OCI-LY1 (cell line): ENCODE measurements around the gene CACNG1.

ENCODE experiments used
- H2AFZ ChIP-seq: fragments of 200-600 bp; sonication (generic), shearing (Covaris generic); 2 replicates; pipeline ENCODE4 v1.6.0; 2014; ENCODE audit warnings: antibody characterized with exemption, mild to moderate bottlenecking, low read length
- H3F3A ChIP-seq: fragments of 200-600 bp; sonication (generic), shearing (Covaris generic); 2 replicates; pipeline ENCODE4 v1.6.0; 2014; ENCODE audit warnings: mild to moderate bottlenecking, antibody characterized with exemption, low read length, moderate library complexity; ENCODE audit not compliant: insufficient read depth
- H3K27ac ChIP-seq: fragments of 200-600 bp; sonication (generic); 2 replicates; pipeline ENCODE4 v1.5.1; 2014; ENCODE audit warnings: low read length, mixed run types, mild to moderate bottlenecking, low read depth; ENCODE audit not compliant: poor library complexity, severe bottlenecking
- H3K27me3 ChIP-seq: fragments of 200-600 bp; sonication (generic); 2 replicates; pipeline ENCODE4 v1.6.0; 2014; ENCODE audit warnings: antibody characterized with exemption, mild to moderate bottlenecking, low read length, moderate library complexity; ENCODE audit not compliant: insufficient read depth
- H3K36me3 ChIP-seq: fragments of 200-600 bp; sonication (generic); 2 replicates; pipeline ENCODE4 v1.6.1; 2014; ENCODE audit warnings: mild to moderate bottlenecking, antibody characterized with exemption, low read length, moderate library complexity, mixed read lengths; ENCODE audit not compliant: insufficient read depth
- H3K4me1 ChIP-seq: fragments of 200-600 bp; sonication (generic); 2 replicates; pipeline ENCODE4 v1.5.1; 2014; ENCODE audit warnings: mild to moderate bottlenecking, low read length, moderate library complexity; ENCODE audit not compliant: insufficient read depth, severe bottlenecking
- H3K4me2 ChIP-seq: fragments of 200-600 bp; sonication (generic), shearing (Covaris generic); 2 replicates; pipeline ENCODE4 v1.6.1; 2014; ENCODE audit warnings: low read length
- H3K4me3 ChIP-seq: fragments of 200-600 bp; sonication (generic); 2 replicates; pipeline ENCODE4 v1.5.1; 2014; ENCODE audit warnings: low read length, low read depth, mild to moderate bottlenecking, mixed read lengths; ENCODE audit not compliant: poor library complexity, severe bottlenecking
- H3K79me2 ChIP-seq: fragments of 200-600 bp; shearing (Covaris generic); 2 replicates; pipeline ENCODE4 v1.6.1; 2016; ENCODE audit warnings: mixed run types, low read length, mixed read lengths; ENCODE audit not compliant: insufficient read depth
- H3K9ac ChIP-seq: fragments of 200-600 bp; sonication (generic), shearing (Covaris generic); 2 replicates; pipeline ENCODE4 v1.6.1; 2014; ENCODE audit warnings: mild to moderate bottlenecking, low read length, mixed read lengths
- H3K9me2 ChIP-seq: fragments of 200-600 bp; sonication (generic), shearing (Covaris generic); 2 replicates; pipeline ENCODE4 v1.6.1; 2014; ENCODE audit warnings: low read depth, mild to moderate bottlenecking, low read length, mixed read lengths
- H3K9me3 ChIP-seq: fragments of 200-600 bp; shearing (Covaris generic); 2 replicates; pipeline ENCODE4 v1.6.1; 2014; ENCODE audit warnings: low read length, mixed read lengths
- H4K20me1 ChIP-seq: fragments of 200-600 bp; sonication (generic), shearing (Covaris generic); 2 replicates; pipeline ENCODE4 v1.6.0; 2016; ENCODE audit warnings: mild to moderate bottlenecking, low read length; ENCODE audit not compliant: insufficient read depth
- CTCF ChIP-seq: fragments of 200-600 bp; sonication (generic), shearing (Covaris generic); IDR thresholded peaks from 2 replicates; pipeline ENCODE4 v1.5.1; 2017; ENCODE audit warnings: mild to moderate bottlenecking, antibody characterized with exemption, low read length, moderate library complexity, mixed read lengths
- EZH2 ChIP-seq: fragments of 200-600 bp; sonication (generic), shearing (Covaris generic); IDR thresholded peaks from 2 replicates; pipeline ENCODE4 v1.8.0; 2017; ENCODE audit warnings: borderline replicate concordance, mixed run types, mild to moderate bottlenecking, antibody characterized with exemption, low read length, moderate library complexity, mixed read lengths

CACNG1 gene

DNA sequence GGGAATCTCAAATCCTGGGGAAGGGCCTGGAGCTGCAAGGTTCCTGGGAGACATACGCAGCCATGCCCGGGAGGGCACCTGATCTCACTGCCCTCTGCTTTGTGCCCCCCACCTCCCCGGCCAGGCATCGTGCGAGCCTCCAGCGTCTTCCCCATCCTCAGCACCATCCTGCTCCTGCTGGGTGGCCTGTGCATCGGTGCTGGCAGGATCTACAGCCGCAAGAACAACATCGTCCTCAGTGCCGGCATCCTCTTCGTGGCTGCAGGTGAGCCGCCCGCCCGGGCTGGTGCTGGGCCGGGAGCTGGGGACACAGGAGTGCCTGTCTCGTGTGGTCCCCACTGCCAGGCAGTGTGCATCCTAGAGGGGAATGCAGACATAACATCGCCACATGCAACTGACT, 19.6 kb upstream of the CACNG1 start:
- TF ChIP-seq CTCF = no peak
- TF ChIP-seq EZH2 = no peak
- Histone ChIP-seq H4K20me1 (no peaks in the 10 kb centered on the region), H3K27ac (no peak overlapping the region), H3K4me1 (no peaks in the 10 kb centered on the region), H3F3A (no peaks in the 10 kb centered on the region), H3K9ac (no peak overlapping the region), H3K4me3 (no peak overlapping the region), H3K36me3 (no peaks in the 10 kb centered on the region), H3K27me3 (no peaks in the 10 kb centered on the region), H3K9me3 (no peaks in the 10 kb centered on the region), H3K79me2 (no peaks in the 10 kb centered on the region), H3K4me2 (no peak overlapping the region), H3K9me2 (no peaks in the 10 kb centered on the region), H2AFZ (no peak overlapping the region)

DNA sequence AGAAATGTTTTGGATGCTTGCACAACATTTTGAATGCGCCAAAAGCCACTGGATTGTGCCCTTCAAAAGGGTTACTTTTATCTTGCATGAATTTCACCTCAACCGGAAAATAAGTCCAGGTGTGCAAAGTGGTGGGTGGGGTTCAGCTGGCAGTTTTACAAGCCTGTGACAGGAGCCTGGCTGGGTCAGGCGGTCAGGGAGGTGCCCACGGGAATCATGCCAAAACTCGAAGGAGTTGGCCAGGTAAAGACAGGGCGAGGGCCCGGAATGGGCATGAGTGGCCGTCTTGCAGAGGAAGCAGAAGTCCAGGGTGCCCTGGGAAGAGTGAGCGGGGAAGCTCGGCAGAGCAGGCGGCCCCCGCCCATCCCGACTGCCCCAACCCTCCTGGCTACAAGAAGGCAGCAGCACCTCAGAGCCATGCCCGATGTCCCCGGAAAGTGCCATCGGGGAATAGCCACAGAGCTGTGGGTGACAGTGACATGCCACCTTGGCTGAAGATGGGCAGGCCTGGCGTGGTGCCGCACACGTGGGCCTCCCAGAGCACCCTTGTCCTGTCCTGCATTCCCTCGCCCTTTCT, 19.1 kb upstream of the CACNG1 start:
- H3K27ac ChIP-seq = no peak overlapping the region
- TF ChIP-seq CTCF = no peak
- TF ChIP-seq EZH2 = no peak

GRCh38 chr17:67026341-67026740, 18.0 kb upstream of the CACNG1 start:
- TF ChIP-seq EZH2 = no peak
- no peak for TF ChIP-seq CTCF
- no peak overlapping the region for H2AFZ ChIP-seq
- no peak overlapping the region for H3K4me3 ChIP-seq
- no peaks in the 10 kb centered on the region for H3F3A ChIP-seq
- H3K4me2 ChIP-seq = no peak overlapping the region
- H3K9me3 ChIP-seq = no peaks in the 10 kb centered on the region
- H3K27ac ChIP-seq = no peak overlapping the region
- H3K9me2 ChIP-seq = no peaks in the 10 kb centered on the region
- no peaks in the 10 kb centered on the region for H3K36me3 ChIP-seq
- no peaks in the 10 kb centered on the region for H3K4me1 ChIP-seq
- H3K27me3 ChIP-seq = 0 out of 2 replicates have a peak, but pooled peaks cover 4% of the 10 kb centered on the region
- H3K9ac ChIP-seq = no peak overlapping the region
- no peaks in the 10 kb centered on the region for H3K79me2 ChIP-seq
- H4K20me1 ChIP-seq = no peaks in the 10 kb centered on the region

More for the DNA sequence above, 19.1 kb upstream of the CACNG1 start:
- H3K27me3 ChIP-seq = no peaks in the 10 kb centered on the region
- no peaks in the 10 kb centered on the region for H3K36me3 ChIP-seq
- no peaks in the 10 kb centered on the region for H3K79me2 ChIP-seq
- no peaks in the 10 kb centered on the region for H3F3A ChIP-seq
- H3K4me3 ChIP-seq = no peak overlapping the region
- H4K20me1 ChIP-seq = no peaks in the 10 kb centered on the region
- no peaks in the 10 kb centered on the region for H3K4me1 ChIP-seq
- no peak overlapping the region for H3K9ac ChIP-seq
- H3K9me3 ChIP-seq = no peaks in the 10 kb centered on the region
- H3K9me2 ChIP-seq = no peaks in the 10 kb centered on the region
- no peak overlapping the region for H2AFZ ChIP-seq
- no peak overlapping the region for H3K4me2 ChIP-seq
